MM.1S (cell line): Measurements from ENCODE around the gene EXOC2.

ENCODE experiments used
- EZH2 ChIP-seq: fragments of 300-600 bp; sonication (generic); optimal IDR thresholded peaks from 2 replicates; pipeline ENCODE3; 2017; ENCODE audit warnings: low read depth, mild to moderate bottlenecking, antibody characterized with exemption, low read length, mixed read lengths
- TF ChIP-seq, protein P1 (sequence below): fragments of 300-600 bp; sonication (generic); IDR thresholded peaks from 2 replicates; pipeline ENCODE4 v1.5.1; 2016; ENCODE audit warnings: antibody characterized with exemption, low read length, mixed read lengths

DNA sequence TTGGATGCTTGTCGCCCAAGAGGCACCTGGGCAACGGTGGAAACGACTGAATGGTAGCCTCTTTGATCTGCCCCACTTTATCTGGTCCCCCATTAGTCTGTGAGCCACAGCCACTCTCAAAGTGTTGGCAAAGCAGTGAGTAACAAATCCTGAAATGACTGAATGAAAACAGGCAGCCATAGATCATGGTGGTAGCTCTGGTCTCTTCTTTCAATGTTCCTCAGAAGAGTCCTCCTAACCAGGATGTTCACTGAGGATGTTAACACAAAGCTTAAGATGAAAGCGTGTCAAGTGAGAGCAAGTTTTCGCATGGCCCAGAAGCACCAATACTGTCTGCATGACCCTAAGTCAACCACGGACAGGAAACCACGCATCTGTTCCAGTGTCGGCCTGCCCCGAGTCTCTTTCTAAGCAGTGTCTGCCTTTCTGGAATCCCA lies 194.1 kb downstream of the EXOC2 start:
- TF ChIP-seq, protein P1, sequence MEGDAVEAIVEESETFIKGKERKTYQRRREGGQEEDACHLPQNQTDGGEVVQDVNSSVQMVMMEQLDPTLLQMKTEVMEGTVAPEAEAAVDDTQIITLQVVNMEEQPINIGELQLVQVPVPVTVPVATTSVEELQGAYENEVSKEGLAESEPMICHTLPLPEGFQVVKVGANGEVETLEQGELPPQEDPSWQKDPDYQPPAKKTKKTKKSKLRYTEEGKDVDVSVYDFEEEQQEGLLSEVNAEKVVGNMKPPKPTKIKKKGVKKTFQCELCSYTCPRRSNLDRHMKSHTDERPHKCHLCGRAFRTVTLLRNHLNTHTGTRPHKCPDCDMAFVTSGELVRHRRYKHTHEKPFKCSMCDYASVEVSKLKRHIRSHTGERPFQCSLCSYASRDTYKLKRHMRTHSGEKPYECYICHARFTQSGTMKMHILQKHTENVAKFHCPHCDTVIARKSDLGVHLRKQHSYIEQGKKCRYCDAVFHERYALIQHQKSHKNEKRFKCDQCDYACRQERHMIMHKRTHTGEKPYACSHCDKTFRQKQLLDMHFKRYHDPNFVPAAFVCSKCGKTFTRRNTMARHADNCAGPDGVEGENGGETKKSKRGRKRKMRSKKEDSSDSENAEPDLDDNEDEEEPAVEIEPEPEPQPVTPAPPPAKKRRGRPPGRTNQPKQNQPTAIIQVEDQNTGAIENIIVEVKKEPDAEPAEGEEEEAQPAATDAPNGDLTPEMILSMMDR = no peak
- no peak for TF ChIP-seq EZH2
